Measurements from ENCODE around the gene BFSP2. TPM values are rescaled to one million over a fixed set of nuclear protein-coding genes. Genes with fewer than 3 reads are reported as not detected.
"Not testable (repeated sequence)": the region's sequence is repeated elsewhere in the genome, so short reads cannot be mapped to it uniquely, and the experiment has no call there.

The BFSP2 gene
- total RNA-seq, 2 experiments from 2014 or later = not detected

- intact Hi-C loops (cut with micrococcal nuclease) = no loop called here
- no peaks in the 10 kb centered on the region for H3K27me3 Mint-ChIP-seq (ENCODE audit: low read depth)
- DNase-seq = no peak
- peaks cover 36% of the 10 kb centered on the region for H3K4me1 Mint-ChIP-seq (ENCODE audit: low read depth)
- no peaks in the 10 kb centered on the region for H3K9me3 Mint-ChIP-seq
- no peak overlapping the region for H3K4me3 Mint-ChIP-seq
- no peak overlapping the region for H3K27ac Mint-ChIP-seq
- H3K36me3 Mint-ChIP-seq (ENCODE audit: low read depth) = no peaks in the 10 kb centered on the region
- CTCF ChIA-PET = interaction anchor here (0.8 to 1.0 kb wide), 2 partner anchors 24 to 115 kb away, joined by 3 to 5 read pairs; no protein-coding TSS in a partner anchor
Measured at GRCh38 chr3:133464573-133464972, 64.7 kb downstream of the BFSP2 start.

GRCh38 chr3:133466531-133467386 is 66.9 kb downstream of the BFSP2 start:
- Mint-ChIP-seq H3K4me3 (no peak overlapping the region), H3K36me3 (ENCODE audit: low read depth) (no peaks in the 10 kb centered on the region), H3K27me3 (ENCODE audit: low read depth) (no peaks in the 10 kb centered on the region), H3K4me1 (ENCODE audit: low read depth) (peaks cover 23% of the 10 kb centered on the region), H3K27ac (no peak overlapping the region), H3K9me3 (no peaks in the 10 kb centered on the region)
- DNase-seq = no peak
- CTCF ChIA-PET = interaction anchor here (0.6 to 1.3 kb wide), 4 partner anchors 23 to 742 kb away, joined by 3 to 6 read pairs (median 3); no protein-coding TSS in a partner anchor
- intact Hi-C loops (cut with micrococcal nuclease) = no loop called here

- intact Hi-C loops (cut with micrococcal nuclease) = no loop called here
- CTCF ChIA-PET = interaction anchor here (0.6 to 1.7 kb wide), 8 partner anchors 8 to 110 kb away, joined by 3 to 9 read pairs (median 3); no protein-coding TSS in a partner anchor
- H3K4me1 Mint-ChIP-seq (ENCODE audit: low read depth) = peaks cover 16% of the 10 kb centered on the region
- H3K9me3 Mint-ChIP-seq = no peaks in the 10 kb centered on the region
- no peak overlapping the region for H3K27ac Mint-ChIP-seq
- DNase-seq = no peak
- H3K4me3 Mint-ChIP-seq = no peak overlapping the region
- no peaks in the 10 kb centered on the region for H3K27me3 Mint-ChIP-seq (ENCODE audit: low read depth)
- no peaks in the 10 kb centered on the region for H3K36me3 Mint-ChIP-seq (ENCODE audit: low read depth)
Measured at GRCh38 chr3:133467780-133468179, 67.9 kb downstream of the BFSP2 start.

- no peak for DNase-seq
- peaks cover 14% of the 10 kb centered on the region for H3K4me1 Mint-ChIP-seq (ENCODE audit: low read depth)
- no peaks in the 10 kb centered on the region for H3K36me3 Mint-ChIP-seq (ENCODE audit: low read depth)
- intact Hi-C loops (cut with micrococcal nuclease) = no loop called here
- CTCF ChIA-PET = interaction anchor here (0.7 to 1.7 kb wide), 6 partner anchors 9 to 109 kb away, joined by 3 to 9 read pairs (median 5); no protein-coding TSS in a partner anchor
- H3K4me3 Mint-ChIP-seq = no peak overlapping the region
- H3K27ac Mint-ChIP-seq = no peak overlapping the region
- no peaks in the 10 kb centered on the region for H3K27me3 Mint-ChIP-seq (ENCODE audit: low read depth)
- no peaks in the 10 kb centered on the region for H3K9me3 Mint-ChIP-seq
Measured at GRCh38 chr3:133468251-133468721, 68.4 kb downstream of the BFSP2 start.

GRCh38 chr3:133469140-133469731 is 69.4 kb downstream of the BFSP2 start:
- H3K9me3 Mint-ChIP-seq = no peaks in the 10 kb centered on the region
- no peaks in the 10 kb centered on the region for H3K27me3 Mint-ChIP-seq (ENCODE audit: low read depth)
- no peak overlapping the region for H3K4me3 Mint-ChIP-seq
- CTCF ChIA-PET = interaction anchor here (0.7 to 1.7 kb wide), 2 partner anchors 18 to 22 kb away, joined by 4 to 9 read pairs; no protein-coding TSS in a partner anchor
- no peak for DNase-seq
- no peaks in the 10 kb centered on the region for H3K36me3 Mint-ChIP-seq (ENCODE audit: low read depth)
- peaks cover 13% of the 10 kb centered on the region for H3K4me1 Mint-ChIP-seq (ENCODE audit: low read depth)
- no peak overlapping the region for H3K27ac Mint-ChIP-seq
- intact Hi-C loops (cut with micrococcal nuclease) = no loop called here

- Mint-ChIP-seq H3K27ac (no peak overlapping the region), H3K9me3 (no peaks in the 10 kb centered on the region), H3K4me3 (no peak overlapping the region), H3K36me3 (ENCODE audit: low read depth) (no peaks in the 10 kb centered on the region), H3K4me1 (ENCODE audit: low read depth) (peaks cover 32% of the 10 kb centered on the region), H3K27me3 (ENCODE audit: low read depth) (no peaks in the 10 kb centered on the region)
- intact Hi-C loops (cut with micrococcal nuclease) = no loop called here
- CTCF ChIA-PET = interaction anchor here (1.1 to 3.4 kb wide), 2 partner anchors 15 to 106 kb away, joined by 4 to 19 read pairs; no protein-coding TSS in a partner anchor
- DNase-seq = no peak
Measured at GRCh38 chr3:133472242-133472641, 72.4 kb downstream of the BFSP2 start.

GRCh38 chr3:133472889-133473288 is 73.0 kb downstream of the BFSP2 start:
- H3K27ac Mint-ChIP-seq = no peak overlapping the region
- CTCF ChIA-PET = interaction anchor here (1.1 to 3.4 kb wide), 3 partner anchors 15 to 105 kb away, joined by 3 to 19 read pairs (median 4); no protein-coding TSS in a partner anchor
- H3K4me1 Mint-ChIP-seq (ENCODE audit: low read depth) = peaks cover 34% of the 10 kb centered on the region
- H3K27me3 Mint-ChIP-seq (ENCODE audit: low read depth) = no peaks in the 10 kb centered on the region
- intact Hi-C loops (cut with micrococcal nuclease) = no loop called here
- no peaks in the 10 kb centered on the region for H3K36me3 Mint-ChIP-seq (ENCODE audit: low read depth)
- H3K4me3 Mint-ChIP-seq = no peak overlapping the region
- DNase-seq = no peak
- no peaks in the 10 kb centered on the region for H3K9me3 Mint-ChIP-seq

GRCh38 chr3:133473472-133474191 is 73.8 kb downstream of the BFSP2 start:
- not testable (repeated sequence) for H3K4me3 Mint-ChIP-seq; H3K36me3 Mint-ChIP-seq (ENCODE audit: low read depth); H3K27me3 Mint-ChIP-seq (ENCODE audit: low read depth); DNase-seq; H3K9me3 Mint-ChIP-seq; H3K27ac Mint-ChIP-seq
- peaks cover 39% of the 10 kb centered on the region for H3K4me1 Mint-ChIP-seq (ENCODE audit: low read depth)
- CTCF ChIA-PET = interaction anchor here (0.7 to 3.4 kb wide), 5 partner anchors 14 to 104 kb away, joined by 3 to 19 read pairs (median 4); no protein-coding TSS in a partner anchor
- intact Hi-C loops (cut with micrococcal nuclease) = loop anchor here (2.0 kb wide), 1 partner anchor 13 kb away; no protein-coding TSS in a partner anchor

GRCh38 chr3:133474251-133474801 is 74.5 kb downstream of the BFSP2 start:
- Mint-ChIP-seq H3K27ac (no peak overlapping the region), H3K4me1 (ENCODE audit: low read depth) (peaks cover 42% of the 10 kb centered on the region)

GRCh38 chr3:133474817-133475216 is 75.0 kb downstream of the BFSP2 start:
- Mint-ChIP-seq H3K9me3 (no peaks in the 10 kb centered on the region), H3K36me3 (ENCODE audit: low read depth) (no peaks in the 10 kb centered on the region), H3K27me3 (ENCODE audit: low read depth) (no peaks in the 10 kb centered on the region), H3K4me3 (no peak overlapping the region), H3K4me1 (ENCODE audit: low read depth) (peaks cover 44% of the 10 kb centered on the region), H3K27ac (no peak overlapping the region)
- intact Hi-C loops (cut with micrococcal nuclease) = loop anchor here (1.0 to 2.0 kb wide), 7 partner anchors 14 to 187 kb away; partner anchors contain the start of gene CDV3
- CTCF ChIA-PET = interaction anchor here (0.6 to 3.4 kb wide), 5 partner anchors 13 to 65 kb away, joined by 3 to 19 read pairs (median 3); no protein-coding TSS in a partner anchor
- no peak for DNase-seq

More at GRCh38 chr3:133474251-133474801, 74.5 kb downstream of the BFSP2 start:
- DNase-seq = no peak
- Mint-ChIP-seq H3K27me3 (ENCODE audit: low read depth) (no peaks in the 10 kb centered on the region), H3K4me3 (no peak overlapping the region), H3K36me3 (ENCODE audit: low read depth) (no peaks in the 10 kb centered on the region), H3K9me3 (no peaks in the 10 kb centered on the region)
- CTCF ChIA-PET = interaction anchor here (0.6 to 3.4 kb wide), 6 partner anchors 13 to 102 kb away, joined by 3 to 19 read pairs (median 4); no protein-coding TSS in a partner anchor
- intact Hi-C loops (cut with micrococcal nuclease) = loop anchor here (2.0 kb wide), 1 partner anchor 14 kb away; no protein-coding TSS in a partner anchor

GRCh38 chr3:133475245-133476010 is 75.6 kb downstream of the BFSP2 start:
- no peaks in the 10 kb centered on the region for H3K9me3 Mint-ChIP-seq
- no peaks in the 10 kb centered on the region for H3K36me3 Mint-ChIP-seq (ENCODE audit: low read depth)
- intact Hi-C loops (cut with micrococcal nuclease) = loop anchor here (1.0 to 2.0 kb wide), 7 partner anchors 15 to 187 kb away; partner anchors contain the start of gene CDV3
- H3K27me3 Mint-ChIP-seq (ENCODE audit: low read depth) = no peaks in the 10 kb centered on the region
- peak overlapping the region; percentile 59 for H3K27ac Mint-ChIP-seq
- CTCF ChIA-PET = interaction anchor here (0.6 to 3.4 kb wide), 6 partner anchors 12 to 754 kb away, joined by 3 to 19 read pairs (median 4); no protein-coding TSS in a partner anchor
- no peak overlapping the region for H3K4me3 Mint-ChIP-seq
- peaks cover 48% of the 10 kb centered on the region for H3K4me1 Mint-ChIP-seq (ENCODE audit: low read depth)
- peak; percentile 46 for DNase-seq

Measured in activated naive CD4-positive, alpha-beta T cell treated with anti-CD3 and anti-CD28 coated beads for 36 hours (primary cell).